Activated CD4-positive, alpha-beta T cell treated with anti-CD3 and anti-CD28 coated beads, Interleukin-2, amount 10 ng/mL, durations not matched to agents 7 days and 5 days (primary cell): ENCODE results near the gene DNAJC2. TPM values are rescaled to one million over a fixed set of nuclear protein-coding genes. Genes with fewer than 3 reads are reported as not detected.
A peak's percentile ranks its signal among the peaks of the same experiment; 100 is the strongest.

ENCODE experiments used
- CTCF ChIA-PET: fragments of 350-600 bp; sonication (Branson Sonifier 250); formaldehyde crosslinking; loops from one replicate; lab custom pipeline; 2021; ENCODE audit warnings: antibody characterized with exemption; lab: Charles Lee
- POLR2A ChIA-PET: fragments of 350-600 bp; sonication (Branson Sonifier 250); formaldehyde crosslinking; loops from one replicate; lab custom pipeline; 2021; ENCODE audit warnings: antibody characterized with exemption; lab: Charles Lee
- DNase-seq: peaks from one replicate; pipeline ENCODE4 v3.0.0-alpha.2; 2020
- H3K27ac Mint-ChIP-seq: one replicate; pipeline ENCODE4 v1.8.0; 2021; ENCODE audit warnings: mild to moderate bottlenecking, moderate library complexity, mixed read lengths
- H3K27me3 Mint-ChIP-seq: one replicate; pipeline ENCODE4 v1.8.0; 2021; ENCODE audit warnings: mixed read lengths
- H3K36me3 Mint-ChIP-seq: one replicate; pipeline ENCODE4 v1.8.0; 2021; ENCODE audit warnings: low read depth, mixed read lengths
- H3K4me1 Mint-ChIP-seq: one replicate; pipeline ENCODE4 v1.8.0; 2021; ENCODE audit warnings: mixed read lengths
- H3K4me3 Mint-ChIP-seq: one replicate; pipeline ENCODE4 v1.8.0; 2021; ENCODE audit warnings: mild to moderate bottlenecking, moderate library complexity, mixed read lengths
- H3K9me3 Mint-ChIP-seq: one replicate; pipeline ENCODE4 v1.8.0; 2021; ENCODE audit warnings: mixed read lengths
- total RNA-seq, 2 experiments: library from RNA; stranded (reverse); gene quantifications; one replicate each; pipeline ENCODE4 v1.2.3, GENCODE V29; 2021

Gene DNAJC2, protein sequence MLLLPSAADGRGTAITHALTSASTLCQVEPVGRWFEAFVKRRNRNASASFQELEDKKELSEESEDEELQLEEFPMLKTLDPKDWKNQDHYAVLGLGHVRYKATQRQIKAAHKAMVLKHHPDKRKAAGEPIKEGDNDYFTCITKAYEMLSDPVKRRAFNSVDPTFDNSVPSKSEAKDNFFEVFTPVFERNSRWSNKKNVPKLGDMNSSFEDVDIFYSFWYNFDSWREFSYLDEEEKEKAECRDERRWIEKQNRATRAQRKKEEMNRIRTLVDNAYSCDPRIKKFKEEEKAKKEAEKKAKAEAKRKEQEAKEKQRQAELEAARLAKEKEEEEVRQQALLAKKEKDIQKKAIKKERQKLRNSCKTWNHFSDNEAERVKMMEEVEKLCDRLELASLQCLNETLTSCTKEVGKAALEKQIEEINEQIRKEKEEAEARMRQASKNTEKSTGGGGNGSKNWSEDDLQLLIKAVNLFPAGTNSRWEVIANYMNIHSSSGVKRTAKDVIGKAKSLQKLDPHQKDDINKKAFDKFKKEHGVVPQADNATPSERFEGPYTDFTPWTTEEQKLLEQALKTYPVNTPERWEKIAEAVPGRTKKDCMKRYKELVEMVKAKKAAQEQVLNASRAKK
- 10 to 100 TPM; 31.4 to 32.1 TPM for total RNA-seq

DNA sequence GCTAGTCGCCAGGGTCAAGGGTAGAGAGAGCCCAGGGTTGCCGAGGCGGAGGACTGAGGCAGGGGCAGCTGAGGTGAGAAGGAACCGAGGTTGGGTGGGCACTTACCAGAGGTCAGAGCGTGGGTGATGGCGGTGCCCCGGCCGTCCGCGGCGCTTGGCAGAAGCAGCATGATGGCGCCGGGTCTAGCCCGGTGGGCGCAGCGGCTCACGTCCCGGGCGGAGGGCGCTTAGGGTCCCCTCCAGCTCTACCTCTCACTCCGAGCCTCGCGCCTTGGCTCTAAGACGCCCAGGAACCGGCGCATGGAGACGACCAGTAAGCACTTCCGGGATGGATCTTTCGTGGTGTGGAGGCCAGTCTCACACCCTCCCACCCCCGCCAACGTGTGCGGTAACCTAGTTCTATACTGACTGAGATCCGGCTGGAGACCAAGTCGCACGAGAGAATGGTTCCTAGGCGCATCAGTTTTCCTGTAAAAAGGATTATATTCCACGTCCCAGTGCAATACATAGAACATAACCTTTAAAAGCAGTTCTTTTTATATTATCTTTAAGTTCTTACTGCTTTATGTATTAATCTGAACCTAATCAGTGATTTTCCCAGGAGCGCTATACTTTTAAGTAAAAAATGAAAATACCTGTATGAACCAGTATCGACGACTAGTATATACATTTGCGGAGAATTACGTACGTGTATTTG, at the start of gene DNAJC2:
Gene DNAJC2, minus strand, starts transcription at position 315 of the 697 bp plus-strand sequence. Its CDS starts 145 bp downstream, at position 170.
- no peaks in the 10 kb centered on the region for H3K27me3 Mint-ChIP-seq
- H3K36me3 Mint-ChIP-seq, result peaks cover 28% of the 10 kb centered on the region
- no peaks in the 10 kb centered on the region for H3K9me3 Mint-ChIP-seq
- H3K4me3 Mint-ChIP-seq, result peak within 1 kb of the TSS; percentile 92
- ChIA-PET POLR2A (no interaction called here), CTCF (interaction anchor here (1.0 kb wide), 1 partner anchor 9 kb away, joined by 3 read pairs; no protein-coding TSS in a partner anchor)
- H3K4me1 Mint-ChIP-seq, result peaks cover 49% of the 10 kb centered on the region
- H3K27ac Mint-ChIP-seq, result peak within 1 kb of the TSS; percentile 96
- peak; percentile 90 for DNase-seq

DNA sequence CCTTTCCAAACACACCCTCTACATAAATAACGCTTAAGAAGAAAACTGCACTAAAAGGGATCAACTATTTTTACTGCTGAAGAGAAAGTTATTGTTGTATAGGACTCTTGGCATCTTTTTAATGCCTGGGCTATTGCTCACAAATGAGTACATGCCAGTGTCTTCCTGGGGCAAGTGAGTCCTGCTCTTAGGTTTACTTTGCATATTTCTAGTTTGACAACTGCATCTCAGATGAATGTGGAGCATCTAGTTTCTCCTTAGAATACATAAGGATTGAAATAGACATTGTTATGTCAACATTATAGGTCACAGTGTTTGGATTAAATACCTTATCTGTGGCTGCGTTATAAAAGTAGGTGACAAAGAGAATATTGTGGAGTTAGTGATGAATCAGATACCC, 47.4 kb upstream of the DNAJC2 start:
- DNase-seq, result no peak
- H3K4me1 Mint-ChIP-seq, result no peaks in the 10 kb centered on the region
- ChIA-PET POLR2A (no interaction called here), CTCF (no interaction called here)
- no peak overlapping the region for H3K27ac Mint-ChIP-seq
- H3K36me3 Mint-ChIP-seq, result no peaks in the 10 kb centered on the region
- H3K9me3 Mint-ChIP-seq, result no peaks in the 10 kb centered on the region
- H3K4me3 Mint-ChIP-seq, result no peak overlapping the region
- H3K27me3 Mint-ChIP-seq, result peaks cover 6% of the 10 kb centered on the region

DNA sequence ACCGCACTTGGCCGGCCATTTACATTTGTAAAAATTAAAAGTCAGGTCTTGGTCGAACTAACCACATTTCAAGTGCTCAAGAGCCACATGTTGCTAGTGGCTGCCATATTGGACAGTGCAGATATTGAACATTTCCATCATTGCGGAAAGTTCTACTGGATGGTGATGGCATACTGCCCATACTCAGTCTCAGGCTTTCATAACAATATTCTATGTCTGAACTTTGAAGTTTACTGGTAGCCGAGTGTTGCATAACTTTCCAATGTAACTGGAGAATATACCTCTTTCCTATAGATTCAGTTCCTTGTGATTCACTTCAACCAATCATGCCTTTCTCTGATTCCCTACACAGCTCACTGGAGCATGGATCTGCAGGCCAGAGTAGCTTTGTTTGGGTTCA, 46.6 kb upstream of the DNAJC2 start:
- peaks cover 6% of the 10 kb centered on the region for H3K27me3 Mint-ChIP-seq

DNA sequence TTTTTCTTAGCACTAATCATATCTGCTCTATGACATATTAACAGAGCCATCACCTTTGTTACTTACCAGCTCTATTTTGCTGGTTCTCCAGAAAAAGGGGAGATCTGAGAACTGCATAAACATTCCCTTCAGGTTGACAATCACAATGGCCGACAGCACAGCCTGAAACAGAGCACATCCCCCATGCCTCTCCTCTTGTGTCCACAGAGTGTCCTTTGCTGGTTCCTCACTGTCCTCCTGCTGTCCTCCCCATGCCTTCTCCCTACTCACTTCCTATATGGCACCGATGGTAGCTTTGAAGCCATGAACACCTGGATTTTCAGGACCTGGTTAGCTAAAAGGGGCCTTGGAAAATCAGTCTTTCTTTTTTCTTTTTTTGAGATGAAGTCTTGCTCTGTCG, 44.7 kb upstream of the DNAJC2 start:
- H3K27me3 Mint-ChIP-seq, result peaks cover 6% of the 10 kb centered on the region
- H3K4me1 Mint-ChIP-seq, result no peaks in the 10 kb centered on the region
- CTCF ChIA-PET, result no interaction called here
- POLR2A ChIA-PET, result no interaction called here
- no peaks in the 10 kb centered on the region for H3K9me3 Mint-ChIP-seq
- no peaks in the 10 kb centered on the region for H3K36me3 Mint-ChIP-seq
- no peak overlapping the region for H3K27ac Mint-ChIP-seq
- H3K4me3 Mint-ChIP-seq, result no peak overlapping the region
- no peak for DNase-seq

More for the DNA sequence above, 46.6 kb upstream of the DNAJC2 start:
- Mint-ChIP-seq H3K4me3 (no peak overlapping the region), H3K36me3 (no peaks in the 10 kb centered on the region), H3K9me3 (no peaks in the 10 kb centered on the region), H3K4me1 (no peaks in the 10 kb centered on the region), H3K27ac (no peak overlapping the region)
- ChIA-PET CTCF (no interaction called here), POLR2A (no interaction called here)
- DNase-seq, result no peak

DNA sequence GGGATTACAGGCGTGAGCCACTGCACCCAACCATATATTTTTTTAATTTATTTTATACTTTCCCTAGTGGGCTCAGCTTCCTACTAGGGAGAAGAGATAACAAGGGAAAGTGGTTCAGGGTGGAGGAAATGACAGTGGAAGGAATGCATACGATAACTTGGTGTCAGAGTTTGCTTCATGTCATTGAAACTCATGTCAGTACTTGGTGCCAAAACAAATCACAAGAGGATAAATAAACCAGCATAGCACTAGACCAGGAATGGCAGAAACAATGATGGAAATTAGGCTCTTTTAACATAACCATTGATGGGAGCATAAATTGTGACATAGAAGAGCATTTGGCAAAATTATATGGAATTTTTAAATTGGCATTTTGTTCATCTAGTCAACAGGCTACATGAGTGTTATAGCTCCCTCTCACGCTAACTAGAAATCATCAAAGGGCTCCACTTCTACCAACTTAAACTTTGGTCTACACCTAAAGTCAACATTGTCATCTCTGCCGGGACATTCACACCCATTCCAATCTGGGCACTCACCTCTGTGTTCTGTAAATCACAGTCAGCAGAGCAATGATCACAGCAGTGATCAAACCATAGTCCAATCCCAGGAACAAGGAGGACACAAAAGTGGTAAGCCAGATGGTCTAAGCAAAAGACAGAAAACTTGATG, 44.0 kb upstream of the DNAJC2 start:
- no peak for DNase-seq
- Mint-ChIP-seq H3K27ac (no peak overlapping the region), H3K36me3 (no peaks in the 10 kb centered on the region), H3K27me3 (peaks cover 6% of the 10 kb centered on the region), H3K9me3 (no peaks in the 10 kb centered on the region), H3K4me3 (no peak overlapping the region), H3K4me1 (no peaks in the 10 kb centered on the region)
- CTCF ChIA-PET, result no interaction called here
- POLR2A ChIA-PET, result no interaction called here

DNA sequence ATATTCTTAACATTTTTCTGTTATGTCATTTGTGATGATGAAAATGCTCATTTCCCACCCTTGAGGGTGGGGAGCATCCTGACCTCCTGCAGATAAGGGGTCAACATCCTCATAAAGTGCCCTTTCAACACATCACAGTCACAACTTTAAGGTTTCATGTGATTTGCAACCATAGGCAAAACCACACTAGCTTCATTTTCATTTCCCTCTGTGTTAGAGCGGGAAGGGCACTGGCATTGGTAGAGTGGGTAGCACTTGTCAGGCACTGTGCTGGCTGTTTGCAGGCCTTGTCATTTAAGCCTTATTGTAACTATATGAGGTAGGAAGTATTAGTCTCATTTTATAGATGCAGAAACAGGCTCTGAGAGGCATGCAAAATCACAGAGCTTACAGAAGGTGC, 42.7 kb upstream of the DNAJC2 start:
- DNase-seq, result no peak
- peaks cover 6% of the 10 kb centered on the region for H3K27me3 Mint-ChIP-seq
- POLR2A ChIA-PET, result no interaction called here
- no peak overlapping the region for H3K27ac Mint-ChIP-seq
- H3K9me3 Mint-ChIP-seq, result no peaks in the 10 kb centered on the region
- no peak overlapping the region for H3K4me3 Mint-ChIP-seq
- no peaks in the 10 kb centered on the region for H3K36me3 Mint-ChIP-seq
- CTCF ChIA-PET, result no interaction called here
- H3K4me1 Mint-ChIP-seq, result no peaks in the 10 kb centered on the region

DNA sequence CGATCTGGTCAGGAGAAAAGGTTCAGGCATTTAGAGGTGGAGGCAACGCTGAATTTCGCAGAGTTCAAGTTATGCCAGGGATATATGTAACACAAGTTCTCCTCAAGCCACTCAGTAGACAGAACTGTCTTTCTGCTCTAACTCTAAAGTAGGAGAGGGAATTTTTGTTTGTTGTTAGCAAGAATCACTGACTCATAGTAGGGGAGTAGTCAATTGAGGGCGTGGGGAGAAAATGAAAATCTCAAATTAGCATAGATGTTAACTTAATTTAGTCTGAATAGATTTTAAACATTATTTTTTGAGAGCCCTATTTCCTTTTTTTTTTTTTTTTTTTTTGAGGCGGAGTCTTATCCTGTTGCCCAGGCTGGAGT, 37.5 kb upstream of the DNAJC2 start:
- Mint-ChIP-seq H3K27me3 (peaks cover 9% of the 10 kb centered on the region), H3K9me3 (no peaks in the 10 kb centered on the region), H3K36me3 (no peaks in the 10 kb centered on the region), H3K4me3 (no peak overlapping the region), H3K27ac (no peak overlapping the region), H3K4me1 (no peaks in the 10 kb centered on the region)
- ChIA-PET CTCF (no interaction called here), POLR2A (no interaction called here)
- DNase-seq, result no peak

DNA sequence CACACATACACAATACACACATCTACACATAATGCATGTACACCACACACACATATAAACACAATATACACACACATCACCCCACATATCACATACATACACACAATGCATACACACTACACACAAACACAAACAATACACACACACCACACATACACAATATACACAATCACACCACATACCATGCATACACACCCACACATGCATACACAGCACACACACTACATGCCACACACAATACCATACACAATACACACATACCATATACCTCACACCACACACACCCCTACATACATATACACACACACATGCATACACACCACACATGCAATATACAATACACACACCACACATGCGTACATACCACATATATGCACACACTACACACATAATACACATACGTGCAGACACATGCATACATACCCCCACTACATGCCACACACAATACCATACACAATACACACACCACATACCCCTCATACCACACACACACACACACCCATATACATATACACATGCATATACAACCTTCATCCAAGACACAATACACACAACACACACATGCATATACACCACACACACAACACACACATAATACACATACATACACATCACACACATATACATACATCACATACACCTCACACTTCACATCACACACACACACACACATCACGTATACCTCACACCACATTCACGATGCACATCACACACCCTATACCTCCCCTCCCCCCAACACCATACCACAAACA, 36.9 kb upstream of the DNAJC2 start:
- H3K36me3 Mint-ChIP-seq, result no peaks in the 10 kb centered on the region
- H3K27me3 Mint-ChIP-seq, result peaks cover 11% of the 10 kb centered on the region
- no peak for DNase-seq
- POLR2A ChIA-PET, result no interaction called here
- H3K27ac Mint-ChIP-seq, result no peak overlapping the region
- H3K4me3 Mint-ChIP-seq, result no peak overlapping the region
- no peaks in the 10 kb centered on the region for H3K4me1 Mint-ChIP-seq
- CTCF ChIA-PET, result no interaction called here
- no peaks in the 10 kb centered on the region for H3K9me3 Mint-ChIP-seq

DNA sequence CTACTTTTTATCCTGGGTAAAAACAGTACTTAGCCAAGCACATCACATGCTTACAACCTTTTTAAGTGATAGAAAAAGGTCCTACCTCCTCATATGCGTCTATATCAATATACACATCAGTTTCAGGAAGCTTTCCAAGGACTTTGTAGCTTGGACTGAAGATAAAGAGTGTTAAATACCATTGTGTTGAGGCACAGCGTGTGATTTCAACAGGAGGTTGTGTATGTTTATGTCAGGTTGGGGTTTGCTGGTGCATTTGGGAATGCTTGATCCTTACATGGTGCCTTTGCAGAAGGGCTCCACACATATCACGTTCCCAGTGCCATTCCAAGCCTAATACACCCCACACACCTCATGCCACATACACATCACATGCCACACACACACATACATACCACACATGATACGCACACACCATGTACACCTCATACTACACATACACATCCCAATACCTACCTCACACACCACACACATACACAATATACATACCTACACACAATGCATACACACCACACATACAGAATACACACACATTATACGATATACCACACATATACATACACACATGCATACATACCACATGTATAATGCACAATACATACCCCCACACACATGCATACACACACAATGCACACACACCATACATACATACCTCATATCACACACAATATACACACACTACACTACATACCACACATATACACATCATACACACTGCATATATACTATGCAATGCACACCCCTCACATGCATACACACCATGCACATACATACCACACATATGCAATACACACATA, 36.0 kb upstream of the DNAJC2 start:
- Mint-ChIP-seq H3K9me3 (no peaks in the 10 kb centered on the region), H3K36me3 (no peaks in the 10 kb centered on the region), H3K4me1 (no peaks in the 10 kb centered on the region), H3K4me3 (no peak overlapping the region), H3K27ac (no peak overlapping the region), H3K27me3 (peaks cover 11% of the 10 kb centered on the region)
- ChIA-PET POLR2A (no interaction called here), CTCF (no interaction called here)
- DNase-seq, result no peak

DNA sequence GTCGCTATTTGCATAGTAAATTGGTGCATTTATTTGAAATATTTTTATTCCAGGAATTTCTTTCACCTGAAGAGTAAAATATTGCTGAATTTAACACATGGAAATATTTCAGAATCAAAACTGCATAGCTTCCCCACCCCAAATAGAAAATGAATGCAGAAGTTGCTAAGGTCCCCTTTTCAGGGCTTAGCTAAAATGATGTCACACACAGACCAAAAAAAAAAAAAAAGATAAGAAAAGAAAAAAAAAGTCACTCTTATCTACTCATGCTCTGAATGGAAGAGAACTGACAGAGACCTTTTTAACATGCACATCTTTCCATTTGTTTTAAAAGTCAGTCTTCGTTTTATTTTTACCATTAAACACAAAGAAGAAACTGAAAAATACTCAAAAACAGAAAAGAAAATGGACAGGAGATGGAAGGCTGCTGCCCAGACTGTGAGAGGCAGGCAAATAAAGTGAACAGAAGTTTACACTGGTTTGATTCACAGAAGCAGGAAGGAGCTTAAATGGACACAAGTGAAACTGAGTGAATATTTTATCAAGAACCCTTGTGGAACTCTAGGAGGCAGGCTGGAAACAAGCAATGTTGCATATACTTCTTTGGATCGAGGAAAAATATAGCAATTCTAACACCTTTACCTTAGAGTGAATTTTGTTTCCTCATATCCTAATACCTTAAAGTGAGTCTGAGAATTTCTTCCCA, 34.9 kb upstream of the DNAJC2 start:
- Mint-ChIP-seq H3K4me1 (no peaks in the 10 kb centered on the region), H3K9me3 (no peaks in the 10 kb centered on the region), H3K27ac (no peak overlapping the region), H3K27me3 (peaks cover 11% of the 10 kb centered on the region), H3K4me3 (no peak overlapping the region), H3K36me3 (no peaks in the 10 kb centered on the region)
- ChIA-PET CTCF (interaction anchor here (0.6 kb wide), 1 partner anchor 25 kb away, joined by 5 read pairs; no protein-coding TSS in a partner anchor), POLR2A (no interaction called here)
- no peak for DNase-seq

DNA sequence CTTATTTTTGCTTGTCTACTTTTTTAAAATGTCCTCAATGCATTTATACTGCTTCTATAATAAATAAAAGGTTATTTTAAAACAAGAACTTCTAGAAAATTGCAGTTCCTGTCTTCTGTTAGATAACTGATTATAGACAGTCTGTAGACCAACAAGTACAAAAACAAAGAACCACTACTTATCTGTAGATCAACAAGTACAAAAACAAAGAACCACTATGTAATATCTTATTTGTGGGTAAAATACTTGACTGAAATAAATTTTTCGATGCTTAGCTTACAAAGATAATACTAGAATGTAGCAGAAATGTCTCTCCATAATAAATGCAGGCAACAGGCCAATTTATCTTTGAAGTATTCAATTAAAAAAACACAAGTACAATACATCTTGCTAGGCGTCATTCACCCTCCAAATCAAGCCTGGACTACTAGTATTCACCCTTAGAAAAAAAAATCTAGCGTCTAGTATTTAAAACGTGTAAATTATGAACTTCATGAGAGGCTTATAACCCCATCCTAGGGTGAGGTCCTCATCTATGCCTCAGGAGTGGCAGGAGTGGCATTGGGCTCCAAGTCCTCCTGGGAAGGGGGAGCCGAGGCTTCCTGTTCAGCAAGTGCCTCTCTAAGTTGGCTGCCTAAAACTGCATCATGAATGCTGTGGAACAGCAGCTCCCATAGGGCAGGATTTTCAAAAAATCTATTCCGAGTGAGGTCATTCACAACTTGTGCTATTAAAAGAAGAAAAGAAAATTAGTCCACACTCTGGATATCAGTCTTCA, 29.5 kb upstream of the DNAJC2 start:
- CTCF ChIA-PET, result no interaction called here
- no peak overlapping the region for H3K4me3 Mint-ChIP-seq
- H3K9me3 Mint-ChIP-seq, result no peaks in the 10 kb centered on the region
- H3K27ac Mint-ChIP-seq, result no peak overlapping the region
- peaks cover 3% of the 10 kb centered on the region for H3K4me1 Mint-ChIP-seq
- POLR2A ChIA-PET, result no interaction called here
- H3K27me3 Mint-ChIP-seq, result peaks cover 7% of the 10 kb centered on the region
- H3K36me3 Mint-ChIP-seq, result peaks cover 14% of the 10 kb centered on the region
- no peak for DNase-seq
